GM19467 (cell line): ENCODE data around the gene ATP12A.

ENCODE experiments used
- ATAC-seq: cut with Tn5 transposase; IDR thresholded peaks from one replicate; pipeline ENCODE4 v1.9.1; 2021; ENCODE audit warnings: mild to moderate bottlenecking, moderate library complexity; ENCODE audit not compliant: unreplicated experiment

ATP12A gene

GRCh38 chr13:24684600-24684998 is 4.4 kb downstream of the ATP12A start:
- ATAC-seq = no peak

- ATAC-seq = no peak
These were observed 5.1 kb downstream of the ATP12A start for GRCh38 chr13:24685314-24685713.

GRCh38 chr13:24687611-24688010 is 7.4 kb downstream of the ATP12A start:
- ATAC-seq = no peak

GRCh38 chr13:24688111-24688510 is 7.9 kb downstream of the ATP12A start:
- no peak for ATAC-seq

GRCh38 chr13:24688950-24689349 is 8.7 kb downstream of the ATP12A start:
- no peak for ATAC-seq

- no peak for ATAC-seq
These were observed 11.2 kb downstream of the ATP12A start for GRCh38 chr13:24691381-24691780.

- no peak for ATAC-seq
These were observed 12.4 kb downstream of the ATP12A start for GRCh38 chr13:24692561-24692960.

- peak; percentile 56 for ATAC-seq
These were observed 13.8 kb downstream of the ATP12A start for GRCh38 chr13:24693862-24694471.

- no peak for ATAC-seq
These were observed 14.7 kb downstream of the ATP12A start for GRCh38 chr13:24694907-24695306.

GRCh38 chr13:24698686-24699085 is 18.5 kb downstream of the ATP12A start:
- ATAC-seq = no peak

GRCh38 chr13:24699541-24699940 is 19.3 kb downstream of the ATP12A start:
- no peak for ATAC-seq

- no peak for ATAC-seq
These were observed 20.3 kb downstream of the ATP12A start for GRCh38 chr13:24700539-24700938.

GRCh38 chr13:24706886-24707585 is 26.8 kb downstream of the ATP12A start:
- no peak for ATAC-seq

GRCh38 chr13:24709186-24709913 is 29.1 kb downstream of the ATP12A start:
- ATAC-seq = peak; percentile 74

- no peak for ATAC-seq
These were observed 32.8 kb downstream of the ATP12A start for GRCh38 chr13:24713022-24713421.

- ATAC-seq = no peak
These were observed 35.8 kb downstream of the ATP12A start for GRCh38 chr13:24716011-24716410.

GRCh38 chr13:24716446-24716845 is 36.2 kb downstream of the ATP12A start:
- no peak for ATAC-seq

GRCh38 chr13:24717217-24717616 is 37.0 kb downstream of the ATP12A start:
- no peak for ATAC-seq

GRCh38 chr13:24718192-24718965 is 38.2 kb downstream of the ATP12A start:
- ATAC-seq = no peak

GRCh38 chr13:24719139-24719538 is 38.9 kb downstream of the ATP12A start:
- no peak for ATAC-seq

- ATAC-seq = no peak
These were observed 43.0 kb downstream of the ATP12A start for GRCh38 chr13:24723206-24723605.
